Uterus (tissue), 4 donors: ENCODE data around the gene GRIN3A. TPM values are rescaled to one million over a fixed set of nuclear protein-coding genes. Genes with fewer than 3 reads are reported as not detected.

ENCODE experiments used
- DNase-seq, 2 donors: peaks; one replicate each; pipeline ENCODE4 v3.0.0-alpha.2; 2019 to 2020
- H3K27ac ChIP-seq, 2 donors: fragments of 200-600 bp; sonication (generic); 1 replicate in 1 of 2; 2 replicates in 1 of 2; pipeline ENCODE4 v1.5.1; 2016 to 2018
- H3K27me3 ChIP-seq, 2 donors: fragments of 200-600 bp; sonication (generic); one replicate each; pipeline ENCODE4 v1.5.1; 2018 to 2019; ENCODE audit warnings: control low read depth in 1 of 2
- H3K36me3 ChIP-seq, 2 donors: fragments of 200-600 bp; sonication (generic); one replicate each; pipeline ENCODE4 v1.5.1; 2019; ENCODE audit warnings: control low read depth in 1 of 2
- H3K4me1 ChIP-seq, 2 donors: fragments of 200-600 bp; sonication (generic); one replicate each; pipeline ENCODE4 v1.5.1; 2018 to 2019; ENCODE audit warnings: control low read depth in 1 of 2
- H3K4me3 ChIP-seq, 2 donors: fragments of 200-600 bp; sonication (generic); 1 replicate in 1 of 2; 2 replicates in 1 of 2; pipeline ENCODE4 v1.5.1; 2018 to 2019; ENCODE audit warnings: mild to moderate bottlenecking in 1 of 2
- H3K9me3 ChIP-seq, 2 donors: fragments of 200-600 bp; sonication (generic); one replicate each; pipeline ENCODE4 v1.5.1; 2019; ENCODE audit warnings: control low read depth in 1 of 2
- POLR2A ChIP-seq, 2 donors: fragments of 450-650 bp; IDR thresholded peaks; one replicate each; pipeline ENCODE4 v1.6.1; 2016; ENCODE audit warnings: antibody characterized with exemption in 2 of 2, mild to moderate bottlenecking in 1 of 2, moderate library complexity in 1 of 2
- intact Hi-C: fragments of 100-400 bp; cut with DNase I; formaldehyde crosslinking; loops from one replicate; pipeline ENCODE4 v1.15.1; 2023; ENCODE audit warnings: low total_unique reads
- total RNA-seq, 4 donors: library from RNA; depleted of rRNA in 3 of 4; stranded (reverse); fragments of >200 nt in 3 of 4; gene quantifications; one replicate each; pipeline versions ENCODE4 v1.1.0 to v1.2.4, GENCODE V29; 2014 to 2023
- TF ChIP-seq, protein P1 (sequence below), 4 experiments: fragments of 200-600 bp in 2 of 4; fragments of 450-650 bp in 2 of 4; sonication (generic) in 2 of 4; IDR thresholded peaks; one replicate each; pipeline ENCODE4 v1.5.1; 2016 to 2019; ENCODE audit warnings: antibody characterized with exemption in 4 of 4, mild to moderate bottlenecking in 2 of 4, moderate library complexity in 1 of 4
- donor health status: DM: yes; HTN: yes; CAD: no.

Gene GRIN3A
- total RNA-seq, 4 donors from 2014 or later, result 5.9 TPM; not detected in 3

DNA sequence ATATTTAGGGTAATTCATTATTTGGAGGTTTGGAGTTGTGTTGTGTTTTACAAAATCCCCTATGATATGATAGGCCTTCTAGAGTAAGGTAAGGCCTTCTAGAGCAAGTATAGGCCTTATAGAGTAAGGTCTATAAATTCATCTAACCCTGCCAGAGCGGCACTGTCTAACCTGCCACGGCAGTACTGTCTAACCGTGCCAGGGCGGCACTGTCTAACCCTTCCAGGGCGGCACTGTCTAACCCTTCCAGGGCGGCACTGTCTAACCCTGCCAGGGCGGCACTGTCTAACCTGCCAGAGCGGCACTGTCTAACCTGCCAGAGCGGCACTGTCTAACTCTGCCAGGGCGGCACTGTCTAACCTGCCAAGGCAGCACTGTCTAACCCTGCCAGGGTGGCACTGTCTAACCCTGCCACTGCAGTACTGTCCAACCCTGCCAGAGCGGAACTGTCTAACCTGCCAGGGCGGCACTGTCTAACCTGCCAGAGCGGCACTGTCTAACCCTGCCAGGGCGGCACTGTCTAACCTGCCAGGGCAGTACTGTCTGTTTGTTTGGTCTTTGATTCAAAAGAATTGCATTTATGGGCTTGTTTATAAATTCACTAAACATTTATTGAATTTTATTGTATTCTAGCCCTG, 195.2 kb downstream of the GRIN3A start:
- intact Hi-C loops, result no loop called here
- Histone ChIP-seq H3K9me3 (no peaks in the 10 kb centered on the region), H3K27ac (no peak overlapping the region), H3K27me3 (no peaks in the 10 kb centered on the region), H3K36me3 (peaks cover 0 to 3% of the 10 kb centered on the region in 2 donors), H3K4me3 (no peak overlapping the region), H3K4me1 (no peaks in the 10 kb centered on the region)
- TF ChIP-seq POLR2A (IDR thresholded peaks at IDR 0.05), result no peak
- TF ChIP-seq, protein P1, sequence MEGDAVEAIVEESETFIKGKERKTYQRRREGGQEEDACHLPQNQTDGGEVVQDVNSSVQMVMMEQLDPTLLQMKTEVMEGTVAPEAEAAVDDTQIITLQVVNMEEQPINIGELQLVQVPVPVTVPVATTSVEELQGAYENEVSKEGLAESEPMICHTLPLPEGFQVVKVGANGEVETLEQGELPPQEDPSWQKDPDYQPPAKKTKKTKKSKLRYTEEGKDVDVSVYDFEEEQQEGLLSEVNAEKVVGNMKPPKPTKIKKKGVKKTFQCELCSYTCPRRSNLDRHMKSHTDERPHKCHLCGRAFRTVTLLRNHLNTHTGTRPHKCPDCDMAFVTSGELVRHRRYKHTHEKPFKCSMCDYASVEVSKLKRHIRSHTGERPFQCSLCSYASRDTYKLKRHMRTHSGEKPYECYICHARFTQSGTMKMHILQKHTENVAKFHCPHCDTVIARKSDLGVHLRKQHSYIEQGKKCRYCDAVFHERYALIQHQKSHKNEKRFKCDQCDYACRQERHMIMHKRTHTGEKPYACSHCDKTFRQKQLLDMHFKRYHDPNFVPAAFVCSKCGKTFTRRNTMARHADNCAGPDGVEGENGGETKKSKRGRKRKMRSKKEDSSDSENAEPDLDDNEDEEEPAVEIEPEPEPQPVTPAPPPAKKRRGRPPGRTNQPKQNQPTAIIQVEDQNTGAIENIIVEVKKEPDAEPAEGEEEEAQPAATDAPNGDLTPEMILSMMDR (IDR thresholded peaks at IDR 0.05), result no peak
- DNase-seq, result no peak

DNA sequence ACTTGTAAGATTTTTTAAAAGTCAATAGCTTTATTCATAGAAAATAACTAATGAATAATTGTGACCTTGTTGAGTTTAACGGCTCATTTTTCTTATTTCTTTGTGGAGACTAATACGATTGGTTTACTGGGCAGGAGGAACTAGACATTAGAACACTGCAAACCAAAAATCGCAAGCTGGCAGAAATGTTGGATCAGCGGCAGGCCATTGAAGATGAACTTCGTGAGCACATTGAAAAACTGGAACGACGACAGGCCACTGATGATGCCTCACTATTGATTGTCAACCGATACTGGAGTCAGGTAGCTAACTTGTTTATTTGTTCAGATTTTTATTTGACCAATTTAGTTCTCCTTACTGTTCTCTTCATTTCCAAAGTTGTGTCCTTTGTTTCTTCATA, 198.4 kb downstream of the GRIN3A start:
- Histone ChIP-seq H3K9me3 (no peaks in the 10 kb centered on the region), H3K4me1 (no peaks in the 10 kb centered on the region), H3K4me3 (no peak overlapping the region), H3K27me3 (no peaks in the 10 kb centered on the region), H3K27ac (no peak overlapping the region), H3K36me3 (no peaks in the 10 kb centered on the region)
- TF ChIP-seq POLR2A (IDR thresholded peaks at IDR 0.05), result no peak
- TF ChIP-seq, protein P1 (IDR thresholded peaks at IDR 0.05), result no peak
- DNase-seq, result no peak
- intact Hi-C loops, result no loop called here

DNA sequence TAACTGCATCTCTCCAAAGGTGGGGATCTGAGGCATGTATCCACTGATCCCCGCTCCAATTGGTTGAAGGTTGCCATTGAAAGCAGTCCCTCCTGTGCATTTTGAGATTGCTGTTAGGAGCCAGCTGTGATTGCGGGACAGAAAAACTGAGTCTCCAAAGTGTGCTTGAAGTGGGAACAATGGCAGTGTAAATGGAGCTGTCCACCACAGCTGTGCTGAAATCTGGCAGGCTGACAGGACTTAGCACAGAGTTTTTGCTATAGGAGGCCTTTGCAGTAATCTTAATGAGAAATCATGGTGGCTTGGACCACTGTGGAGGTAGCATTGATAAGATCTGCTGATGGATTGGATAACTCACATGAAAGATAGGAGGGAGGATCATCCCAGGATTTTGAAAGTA, 201.5 kb downstream of the GRIN3A start:
- Histone ChIP-seq H3K4me3 (no peak overlapping the region), H3K36me3 (no peaks in the 10 kb centered on the region), H3K27me3 (no peaks in the 10 kb centered on the region), H3K4me1 (no peaks in the 10 kb centered on the region), H3K27ac (no peak overlapping the region), H3K9me3 (no peaks in the 10 kb centered on the region)
- no peak for TF ChIP-seq POLR2A (IDR thresholded peaks at IDR 0.05)
- TF ChIP-seq, protein P1 (IDR thresholded peaks at IDR 0.05), result no peak
- intact Hi-C loops, result no loop called here
- no peak for DNase-seq

DNA sequence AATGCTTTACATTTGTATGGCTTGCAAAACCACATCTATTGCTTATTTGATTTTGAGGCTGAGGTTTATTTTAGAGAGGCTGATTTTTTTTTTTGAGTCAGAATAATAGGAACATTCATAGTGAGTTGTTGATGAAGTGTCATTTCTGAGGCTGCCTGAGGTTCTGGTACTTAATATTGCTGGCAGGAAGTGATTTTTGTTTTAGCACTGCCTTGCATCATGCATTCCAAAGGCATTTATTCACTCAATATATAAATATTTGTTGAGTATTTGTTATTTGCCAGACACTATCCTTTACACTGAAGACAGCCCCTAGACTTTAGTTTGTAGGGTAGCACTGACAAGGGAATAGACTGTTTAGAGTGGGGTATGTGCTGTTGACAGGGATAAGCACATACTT, 202.1 kb downstream of the GRIN3A start:
- DNase-seq, result no peak
- intact Hi-C loops, result no loop called here
- Histone ChIP-seq H3K9me3 (no peaks in the 10 kb centered on the region), H3K27ac (no peak overlapping the region), H3K36me3 (no peaks in the 10 kb centered on the region), H3K4me3 (no peak overlapping the region), H3K27me3 (no peaks in the 10 kb centered on the region), H3K4me1 (no peaks in the 10 kb centered on the region)
- TF ChIP-seq POLR2A (IDR thresholded peaks at IDR 0.05), result no peak

DNA sequence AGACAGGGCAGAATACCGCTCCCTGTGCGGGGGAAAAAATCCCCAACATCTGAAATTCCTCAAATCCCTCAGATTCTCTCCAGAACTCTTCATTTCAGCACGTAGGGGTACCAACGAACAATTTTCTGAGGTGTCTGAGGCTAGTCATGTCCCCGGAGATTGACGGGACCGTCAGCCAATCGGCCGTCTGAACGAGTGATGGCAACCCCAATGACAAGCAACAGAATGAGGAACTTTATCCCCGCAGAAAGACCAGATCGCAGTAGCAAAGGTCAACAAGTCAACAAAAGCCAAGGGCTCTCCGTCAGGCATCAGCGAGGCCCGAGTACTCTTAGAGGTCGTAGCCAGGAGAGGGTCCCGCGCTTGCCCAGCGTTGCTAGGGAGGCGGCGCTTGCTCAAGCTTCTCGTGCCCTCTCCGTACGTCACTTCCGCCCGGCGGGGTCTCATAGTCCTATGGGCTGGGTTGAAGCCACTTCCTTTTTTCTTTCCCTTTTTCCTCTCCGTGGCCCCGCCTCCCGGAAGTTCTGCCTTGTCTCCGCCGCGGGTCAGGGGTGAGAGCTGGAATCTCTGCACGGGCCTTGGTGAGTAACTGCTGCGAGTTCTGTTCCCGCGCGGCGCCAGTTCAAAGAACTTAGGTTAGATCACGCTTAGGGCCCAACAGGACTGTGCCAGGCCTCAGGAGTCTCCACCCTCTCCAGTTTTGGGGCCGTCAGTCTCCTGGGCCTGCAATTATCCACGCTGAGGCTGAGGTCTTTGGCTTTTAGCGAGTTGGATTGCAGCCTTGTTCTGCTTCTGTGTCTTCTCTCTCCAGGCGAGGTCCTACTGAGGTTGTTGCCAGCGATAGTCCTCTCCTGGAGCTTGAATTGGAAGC, 204.9 kb downstream of the GRIN3A start, which contains the start of gene RNF20:
TSS of gene RNF20 (plus strand) at position 520 of the 871 bp plus-strand sequence. CDS start 1,571 bp downstream, outside the sequence.
- peak; percentile 98 to 100 for DNase-seq
- Histone ChIP-seq H3K27ac (peak within 1 kb of the TSS; percentile 96 to 99), H3K36me3 (no peaks in the 10 kb centered on the region), H3K27me3 (no peaks in the 10 kb centered on the region), H3K4me3 (peak within 1 kb of the TSS; percentile 69 to 91), H3K4me1 (no peaks in the 10 kb centered on the region), H3K9me3 (no peaks in the 10 kb centered on the region)
- intact Hi-C loops, result no loop called here
- peak in 1 of 2 donors; percentile 20 for TF ChIP-seq POLR2A (IDR thresholded peaks at IDR 0.05)
- TF ChIP-seq, protein P1 (IDR thresholded peaks at IDR 0.05), result no peak
